ENCODE data around the gene GRIP2.

GRIP2 gene

GRCh38 chr3:14538451-14539088 lies 1.6 kb downstream of the GRIP2 start:
- no peak for DNase-seq

- no peak for DNase-seq
Observed at GRCh38 chr3:14537590-14538450, 2.3 kb downstream of the GRIP2 start.

- DNase-seq = no peak
Observed at GRCh38 chr3:14536837-14537589, 3.1 kb downstream of the GRIP2 start.

GRCh38 chr3:14536055-14536815 lies 3.9 kb downstream of the GRIP2 start:
- no peak for DNase-seq

- DNase-seq = no peak
Observed at GRCh38 chr3:14535616-14536015, 4.5 kb downstream of the GRIP2 start.

- DNase-seq = no peak
Observed at GRCh38 chr3:14534516-14535191, 5.5 kb downstream of the GRIP2 start.

- no peak for DNase-seq
Observed at GRCh38 chr3:14533457-14533958, 6.6 kb downstream of the GRIP2 start.

GRCh38 chr3:14532691-14533456 lies 7.3 kb downstream of the GRIP2 start:
- no peak for DNase-seq

- DNase-seq = no peak
Observed at GRCh38 chr3:14531856-14532395, 8.2 kb downstream of the GRIP2 start.

GRCh38 chr3:14528081-14528480 lies 12.1 kb downstream of the GRIP2 start:
- DNase-seq = no peak

- DNase-seq = no peak
Observed at GRCh38 chr3:14525685-14526631, 14.2 kb downstream of the GRIP2 start.

GRCh38 chr3:14524920-14525660 lies 15.1 kb downstream of the GRIP2 start:
- no peak for DNase-seq

- DNase-seq = no peak
Observed at GRCh38 chr3:14524311-14524711, 15.8 kb downstream of the GRIP2 start.

- no peak for DNase-seq
Observed at GRCh38 chr3:14523792-14524191, 16.4 kb downstream of the GRIP2 start.

GRCh38 chr3:14522768-14523167 lies 17.4 kb downstream of the GRIP2 start:
- DNase-seq = no peak

GRCh38 chr3:14522129-14522691 lies 17.9 kb downstream of the GRIP2 start:
- no peak for DNase-seq

- DNase-seq = no peak
Observed at GRCh38 chr3:14521611-14522010, 18.5 kb downstream of the GRIP2 start.

- DNase-seq = no peak
Observed at GRCh38 chr3:14520967-14521366, 19.2 kb downstream of the GRIP2 start.

GRCh38 chr3:14520149-14520548 lies 20.0 kb downstream of the GRIP2 start:
- no peak for DNase-seq
